Calu3 (cell line): ENCODE results near the gene ANKS6. TPM values are rescaled to one million over a fixed set of nuclear protein-coding genes. Genes with fewer than 3 reads are reported as not detected.

Experiments used
- BruUV-seq: library from RNA; stranded (reverse); fragments of 400-500 nt; replicated peaks from 2 replicates; lab custom pipeline; 2021; lab: Mats Ljungman, UMichigan
- CTCF ChIA-PET: fragments of 300-600 bp; sonication (Branson Sonifier 250); formaldehyde crosslinking; loops from one replicate; lab custom pipeline; 2022; ENCODE audit warnings: antibody characterized with exemption; lab: Charles Lee
- DNase-seq: peaks from one replicate; pipeline ENCODE4 v3.0.0; 2022
- H3K27ac Mint-ChIP-seq: one replicate; pipeline ENCODE4 v1.8.0; 2022; ENCODE audit warnings: mixed read lengths; ENCODE audit not compliant: unreplicated experiment
- H3K27me3 Mint-ChIP-seq: one replicate; pipeline ENCODE4 v1.8.0; 2022; ENCODE audit warnings: mixed read lengths; ENCODE audit not compliant: unreplicated experiment
- H3K36me3 Mint-ChIP-seq: one replicate; pipeline ENCODE4 v1.8.0; 2022; ENCODE audit warnings: mild to moderate bottlenecking, moderate library complexity, mixed read lengths; ENCODE audit not compliant: insufficient read depth, unreplicated experiment
- H3K4me1 Mint-ChIP-seq: one replicate; pipeline ENCODE4 v1.8.0; 2022; ENCODE audit warnings: mild to moderate bottlenecking, low read depth, mixed read lengths; ENCODE audit not compliant: unreplicated experiment
- H3K4me3 Mint-ChIP-seq: one replicate; pipeline ENCODE4 v1.8.0; 2022; ENCODE audit warnings: mild to moderate bottlenecking, low read depth, moderate library complexity, mixed read lengths; ENCODE audit not compliant: unreplicated experiment
- H3K9me3 Mint-ChIP-seq: one replicate; pipeline ENCODE4 v1.8.0; 2022; ENCODE audit warnings: low read depth, mixed read lengths; ENCODE audit not compliant: unreplicated experiment
- intact Hi-C: fragments of 100-400 bp; cut with micrococcal nuclease; formaldehyde crosslinking; loops from one replicate; pipeline ENCODE4 v1.10.0; 2022; ENCODE audit not compliant: unreplicated experiment
- total RNA-seq: library from RNA; stranded (reverse); gene quantifications from 2 replicates; pipeline ENCODE4 v1.2.3, GENCODE V29; 2022
- TF ChIP-seq, protein P1 (sequence below): fragments of 200-600 bp; IDR thresholded peaks from one replicate; pipeline ENCODE4 v1.8.0; 2022; ENCODE audit warnings: antibody characterized with exemption; ENCODE audit not compliant: unreplicated experiment

ANKS6 gene
- total RNA-seq, 1 experiment from 2014 or later, result 31.5 TPM

- peaks cover 30% of the 10 kb centered on the region for H3K36me3 Mint-ChIP-seq
- CTCF ChIA-PET, result no interaction called here
- no TSS peak for BruUV-seq
- intact Hi-C loops, result loop anchor here (5.0 kb wide), 1 partner anchor 168 kb away; no protein-coding TSS in a partner anchor
- H3K4me3 Mint-ChIP-seq, result peak overlapping the region; percentile 84
- DNase-seq, result no peak
- TF ChIP-seq, protein P1, sequence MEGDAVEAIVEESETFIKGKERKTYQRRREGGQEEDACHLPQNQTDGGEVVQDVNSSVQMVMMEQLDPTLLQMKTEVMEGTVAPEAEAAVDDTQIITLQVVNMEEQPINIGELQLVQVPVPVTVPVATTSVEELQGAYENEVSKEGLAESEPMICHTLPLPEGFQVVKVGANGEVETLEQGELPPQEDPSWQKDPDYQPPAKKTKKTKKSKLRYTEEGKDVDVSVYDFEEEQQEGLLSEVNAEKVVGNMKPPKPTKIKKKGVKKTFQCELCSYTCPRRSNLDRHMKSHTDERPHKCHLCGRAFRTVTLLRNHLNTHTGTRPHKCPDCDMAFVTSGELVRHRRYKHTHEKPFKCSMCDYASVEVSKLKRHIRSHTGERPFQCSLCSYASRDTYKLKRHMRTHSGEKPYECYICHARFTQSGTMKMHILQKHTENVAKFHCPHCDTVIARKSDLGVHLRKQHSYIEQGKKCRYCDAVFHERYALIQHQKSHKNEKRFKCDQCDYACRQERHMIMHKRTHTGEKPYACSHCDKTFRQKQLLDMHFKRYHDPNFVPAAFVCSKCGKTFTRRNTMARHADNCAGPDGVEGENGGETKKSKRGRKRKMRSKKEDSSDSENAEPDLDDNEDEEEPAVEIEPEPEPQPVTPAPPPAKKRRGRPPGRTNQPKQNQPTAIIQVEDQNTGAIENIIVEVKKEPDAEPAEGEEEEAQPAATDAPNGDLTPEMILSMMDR, result no peak
- H3K27ac Mint-ChIP-seq, result peak overlapping the region; percentile 86
- no peaks in the 10 kb centered on the region for H3K27me3 Mint-ChIP-seq
- peaks cover 49% of the 10 kb centered on the region for H3K4me1 Mint-ChIP-seq
- peaks cover 4% of the 10 kb centered on the region for H3K9me3 Mint-ChIP-seq
Measured at GRCh38 chr9:98809311-98810101, 13.2 kb upstream of the ANKS6 start.

- intact Hi-C loops, result loop anchor here (5.0 kb wide), 1 partner anchor 168 kb away; no protein-coding TSS in a partner anchor
- TSS peak; percentile 34 for BruUV-seq
- Mint-ChIP-seq H3K36me3 (peaks cover 30% of the 10 kb centered on the region), H3K9me3 (peaks cover 4% of the 10 kb centered on the region), H3K4me1 (peaks cover 49% of the 10 kb centered on the region), H3K27ac (peak overlapping the region; percentile 73), H3K27me3 (no peaks in the 10 kb centered on the region), H3K4me3 (peak overlapping the region; percentile 84)
- DNase-seq, result peak; percentile 34
- CTCF ChIA-PET, result interaction anchor here (1.0 kb wide), 1 partner anchor 39 kb away, joined by 4 read pairs; no protein-coding TSS in a partner anchor
- TF ChIP-seq, protein P1, result no peak
Measured at GRCh38 chr9:98808875-98809274, 12.5 kb upstream of the ANKS6 start.

DNA sequence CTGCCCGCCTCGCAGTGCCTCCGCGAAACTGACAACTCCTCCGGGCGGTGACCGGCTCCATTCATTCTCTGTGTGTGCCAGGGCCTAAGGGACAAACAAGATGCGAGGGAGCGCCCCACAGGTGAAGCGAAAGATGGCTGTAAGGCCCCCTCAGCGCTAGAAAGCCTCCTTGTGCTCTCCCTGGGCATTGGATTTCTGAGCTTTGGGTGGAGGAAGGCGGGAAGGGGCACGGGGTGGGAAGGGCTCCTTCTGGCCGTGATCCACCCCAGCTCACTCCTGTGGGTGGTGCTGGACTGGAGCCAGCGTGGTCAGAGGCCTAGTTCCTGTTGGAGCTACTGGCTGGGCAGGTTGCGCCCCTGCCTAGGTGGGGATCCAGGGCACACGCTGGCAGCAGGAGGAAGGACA lies 12.1 kb upstream of the ANKS6 start:
- Mint-ChIP-seq H3K4me1 (peaks cover 49% of the 10 kb centered on the region), H3K27ac (peak overlapping the region; percentile 73), H3K9me3 (peaks cover 4% of the 10 kb centered on the region), H3K27me3 (no peaks in the 10 kb centered on the region), H3K36me3 (peaks cover 30% of the 10 kb centered on the region), H3K4me3 (peak overlapping the region; percentile 84)
- CTCF ChIA-PET, result interaction anchor here (0.5 to 1.0 kb wide), 2 partner anchors 39 to 50 kb away, joined by 3 to 4 read pairs; no protein-coding TSS in a partner anchor
- DNase-seq, result peak; percentile 81
- BruUV-seq, result no TSS peak
- TF ChIP-seq, protein P1, result no peak
- intact Hi-C loops, result loop anchor here (5.0 kb wide), 1 partner anchor 169 kb away; no protein-coding TSS in a partner anchor

DNA sequence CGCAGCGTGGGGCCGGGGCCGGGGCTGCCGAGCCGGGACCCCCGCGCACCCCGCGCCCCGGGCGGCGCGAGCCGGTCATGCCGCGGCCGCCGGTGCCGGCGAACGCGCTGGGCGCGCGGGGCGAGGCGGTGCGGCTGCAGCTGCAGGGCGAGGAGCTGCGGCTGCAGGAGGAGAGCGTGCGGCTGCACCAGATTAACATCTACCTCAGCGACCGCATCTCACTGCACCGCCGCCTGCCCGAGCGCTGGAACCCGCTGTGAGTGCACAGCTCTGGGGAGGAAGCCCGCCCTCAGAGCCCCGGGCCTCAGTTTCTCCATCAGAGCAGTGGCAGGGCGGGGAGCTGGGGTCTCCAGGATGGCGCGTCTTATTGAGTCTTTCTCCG lies 11.4 kb upstream of the ANKS6 start:
- intact Hi-C loops, result loop anchor here (2.0 to 5.0 kb wide), 2 partner anchors 169 to 333 kb away; no protein-coding TSS in a partner anchor
- peaks cover 43% of the 10 kb centered on the region for H3K4me1 Mint-ChIP-seq

More for the DNA sequence above, 11.4 kb upstream of the ANKS6 start:
- H3K27ac Mint-ChIP-seq, result peak overlapping the region; percentile 73
- H3K9me3 Mint-ChIP-seq, result peaks cover under 1% of the 10 kb centered on the region
- no TSS peak for BruUV-seq
- H3K36me3 Mint-ChIP-seq, result peaks cover 30% of the 10 kb centered on the region
- CTCF ChIA-PET, result interaction anchor here (1.0 kb wide), 1 partner anchor 40 kb away, joined by 4 read pairs; no protein-coding TSS in a partner anchor
- TF ChIP-seq, protein P1, result no peak
- H3K27me3 Mint-ChIP-seq, result no peaks in the 10 kb centered on the region
- H3K4me3 Mint-ChIP-seq, result peak overlapping the region; percentile 84
- DNase-seq, result no peak
